Kidney epithelial cell (primary cell): Measurements from ENCODE around the gene IFNA5. TPM values are rescaled to one million over a fixed set of nuclear protein-coding genes. Genes with fewer than 3 reads are reported as not detected.
A peak's percentile ranks its signal among the peaks of the same experiment; 100 is the strongest.

Experiments used
- DNase-seq: peaks from one replicate; pipeline ENCODE4 v3.0.0-alpha.2; 2010; ENCODE audit warnings: low read depth
- H3K27me3 ChIP-seq: 2 replicates; pipeline ENCODE4 v1.6.0; 2011; ENCODE audit warnings: low read length; ENCODE audit not compliant: control insufficient read depth, insufficient read depth
- H3K36me3 ChIP-seq: 2 replicates; pipeline ENCODE4 v1.5.1; 2011; ENCODE audit warnings: low read length; ENCODE audit not compliant: control insufficient read depth, insufficient read depth
- H3K4me3 ChIP-seq: 2 replicates; pipeline ENCODE4 v1.5.1; 2011; ENCODE audit warnings: low read depth, mild to moderate bottlenecking, control low read depth, low read length
- total RNA-seq: library from RNA; depleted of rRNA; stranded (reverse); fragments of >200 nt; gene quantifications from 2 replicates; pipeline ENCODE4 v1.2.3, GENCODE V29; 2015
- TF ChIP-seq, protein P1 (sequence below): IDR thresholded peaks from 2 replicates; pipeline ENCODE4 v1.5.1; 2011; ENCODE audit warnings: mild to moderate bottlenecking, moderate library complexity, low read length, control low read depth, inconsistent platforms; ENCODE audit not compliant: insufficient read depth, poor library complexity, severe bottlenecking

Gene IFNA5
- total RNA-seq, 1 donor from 2014 or later, result not detected

DNA sequence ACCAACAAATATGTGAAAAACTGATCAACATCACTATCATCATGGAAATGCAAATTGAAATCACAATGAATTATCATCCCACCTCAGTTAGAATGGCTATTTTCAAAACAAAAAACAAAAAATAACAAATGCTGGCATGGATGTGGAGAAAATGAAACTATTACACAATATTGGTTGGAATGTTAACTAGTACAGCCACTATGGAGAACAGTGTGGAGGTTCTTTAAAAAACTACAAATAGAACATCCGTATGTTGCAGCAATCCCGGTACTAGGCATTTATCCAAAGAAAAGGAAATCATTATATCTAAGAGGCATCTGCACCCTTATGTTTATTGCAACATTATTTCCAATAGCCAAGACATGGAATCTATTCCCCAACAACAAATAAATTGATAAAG lies 9.0 kb upstream of the IFNA5 start:
- no peak for DNase-seq
- TF ChIP-seq, protein P1, sequence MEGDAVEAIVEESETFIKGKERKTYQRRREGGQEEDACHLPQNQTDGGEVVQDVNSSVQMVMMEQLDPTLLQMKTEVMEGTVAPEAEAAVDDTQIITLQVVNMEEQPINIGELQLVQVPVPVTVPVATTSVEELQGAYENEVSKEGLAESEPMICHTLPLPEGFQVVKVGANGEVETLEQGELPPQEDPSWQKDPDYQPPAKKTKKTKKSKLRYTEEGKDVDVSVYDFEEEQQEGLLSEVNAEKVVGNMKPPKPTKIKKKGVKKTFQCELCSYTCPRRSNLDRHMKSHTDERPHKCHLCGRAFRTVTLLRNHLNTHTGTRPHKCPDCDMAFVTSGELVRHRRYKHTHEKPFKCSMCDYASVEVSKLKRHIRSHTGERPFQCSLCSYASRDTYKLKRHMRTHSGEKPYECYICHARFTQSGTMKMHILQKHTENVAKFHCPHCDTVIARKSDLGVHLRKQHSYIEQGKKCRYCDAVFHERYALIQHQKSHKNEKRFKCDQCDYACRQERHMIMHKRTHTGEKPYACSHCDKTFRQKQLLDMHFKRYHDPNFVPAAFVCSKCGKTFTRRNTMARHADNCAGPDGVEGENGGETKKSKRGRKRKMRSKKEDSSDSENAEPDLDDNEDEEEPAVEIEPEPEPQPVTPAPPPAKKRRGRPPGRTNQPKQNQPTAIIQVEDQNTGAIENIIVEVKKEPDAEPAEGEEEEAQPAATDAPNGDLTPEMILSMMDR, result no peak
- no peaks in the 10 kb centered on the region for H3K36me3 ChIP-seq
- H3K27me3 ChIP-seq, result no peaks in the 10 kb centered on the region
- no peak overlapping the region for H3K4me3 ChIP-seq

DNA sequence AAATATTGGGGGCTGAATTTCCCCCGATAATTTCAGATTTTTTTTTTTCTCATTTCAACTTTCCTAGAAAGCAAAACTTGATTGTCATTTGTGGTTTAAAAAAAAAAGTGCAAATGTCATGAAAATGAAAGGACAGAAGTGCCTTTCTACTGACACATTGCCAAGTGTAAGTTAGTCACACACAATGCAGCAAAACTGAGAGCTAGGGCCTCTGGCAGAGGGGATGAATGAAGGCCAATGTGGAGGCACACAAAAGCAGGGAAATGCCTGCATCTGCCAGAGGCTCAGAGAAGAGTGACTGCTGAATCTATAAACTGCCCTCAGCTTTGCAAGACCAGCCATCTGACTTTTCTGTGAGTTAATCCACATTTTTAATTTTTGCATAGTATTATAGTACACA lies 6.8 kb upstream of the IFNA5 start:
- no peak for DNase-seq
- peaks cover 2% of the 10 kb centered on the region for H3K27me3 ChIP-seq
- no peaks in the 10 kb centered on the region for H3K36me3 ChIP-seq
- TF ChIP-seq, protein P1, result no peak
- H3K4me3 ChIP-seq, result no peak overlapping the region

DNA sequence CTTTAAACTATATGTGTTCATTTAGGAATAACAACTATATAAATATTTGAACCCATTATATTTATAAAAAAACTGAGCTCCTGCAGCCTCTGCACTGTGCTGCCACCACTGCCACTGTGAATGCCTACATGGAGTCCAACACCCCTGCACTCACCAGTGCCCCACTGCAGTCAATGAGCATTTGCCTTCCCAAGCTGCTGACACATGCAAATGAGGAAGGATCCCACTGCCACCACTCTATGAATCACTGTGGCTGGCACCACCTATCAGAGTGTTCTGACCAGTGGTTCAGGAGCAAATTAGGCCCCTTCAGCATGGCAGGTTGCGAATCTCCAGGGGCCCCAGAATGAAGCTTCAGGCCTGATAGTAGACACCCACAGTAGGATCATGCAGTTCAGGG lies 9.1 kb downstream of the IFNA5 start:
- Histone ChIP-seq H3K36me3 (no peaks in the 10 kb centered on the region), H3K4me3 (no peak overlapping the region), H3K27me3 (no peaks in the 10 kb centered on the region)
- TF ChIP-seq, protein P1, result no peak
- no peak for DNase-seq

DNA sequence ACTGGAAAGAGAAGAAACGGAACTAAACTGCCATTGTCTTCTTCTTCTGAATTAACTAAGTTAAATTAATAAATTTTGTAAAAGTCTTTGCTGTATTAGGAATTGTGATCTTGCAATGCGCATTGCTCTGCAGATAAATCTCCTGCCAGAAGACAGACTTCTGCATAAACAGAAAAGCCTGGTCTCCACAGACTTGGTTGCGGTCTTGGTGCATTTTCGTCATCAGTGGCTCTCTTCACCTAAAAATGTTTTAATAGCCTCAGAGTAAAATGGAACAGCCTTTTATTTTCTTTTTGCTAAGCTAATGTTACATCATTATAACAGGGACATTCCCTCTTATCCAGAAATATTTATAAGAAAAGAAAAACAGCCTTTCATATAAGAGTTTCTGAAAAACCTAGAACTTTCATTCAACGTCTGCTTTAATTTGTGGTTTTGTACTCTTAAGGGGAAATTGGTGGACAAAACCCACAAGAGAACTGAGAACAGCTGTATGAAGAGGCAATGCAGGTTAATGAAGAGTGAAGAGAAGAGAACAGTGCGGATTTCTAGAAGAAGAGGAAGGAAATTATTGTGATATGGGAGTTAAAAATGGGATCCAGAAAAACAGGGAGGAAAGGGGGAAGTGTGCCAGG lies 10.1 kb downstream of the IFNA5 start:
- TF ChIP-seq, protein P1, result no peak
- H3K36me3 ChIP-seq, result no peaks in the 10 kb centered on the region
- H3K4me3 ChIP-seq, result no peak overlapping the region
- no peaks in the 10 kb centered on the region for H3K27me3 ChIP-seq
- DNase-seq, result no peak

DNA sequence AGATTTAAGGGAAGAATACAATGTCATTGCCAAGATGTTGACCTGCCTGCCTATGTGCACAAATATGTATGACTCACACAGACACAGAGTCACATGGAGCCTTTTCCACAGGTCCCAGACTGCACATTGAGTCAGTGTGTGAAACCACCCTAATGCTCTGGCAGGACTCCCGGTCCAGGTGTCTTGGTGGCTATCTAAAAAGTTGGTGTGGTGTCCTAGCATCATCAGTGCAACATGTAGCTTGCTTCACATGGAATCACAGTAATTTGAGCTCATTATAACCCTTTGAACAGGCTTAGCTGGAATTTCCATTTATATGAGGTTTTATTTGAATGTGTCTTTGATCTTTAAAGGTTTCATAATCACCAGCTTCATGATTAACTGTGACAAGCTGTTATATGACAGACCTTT lies 10.7 kb downstream of the IFNA5 start:
- Histone ChIP-seq H3K36me3 (no peaks in the 10 kb centered on the region), H3K27me3 (no peaks in the 10 kb centered on the region), H3K4me3 (no peak overlapping the region)
- TF ChIP-seq, protein P1, result no peak
- peak; percentile 88 for DNase-seq

DNA sequence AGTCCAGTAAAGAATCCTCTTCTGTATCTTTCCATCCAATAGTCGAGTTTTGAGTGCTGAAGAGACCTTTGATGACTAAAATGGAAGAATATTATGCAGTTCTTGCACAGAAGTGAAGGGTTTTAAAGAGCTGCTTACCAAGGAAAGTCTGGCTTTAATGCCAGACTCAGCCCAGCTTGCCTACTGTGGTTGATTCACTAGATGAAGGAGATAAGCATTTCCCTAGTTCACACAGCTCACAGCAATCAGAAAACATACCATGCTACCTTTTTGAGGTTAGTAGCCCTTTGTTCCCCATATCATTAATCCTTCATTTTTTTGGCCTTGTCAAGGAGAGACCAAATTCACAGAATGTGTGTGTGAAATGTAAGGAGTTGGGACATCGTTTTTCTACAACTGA lies 15.3 kb downstream of the IFNA5 start:
- no peak overlapping the region for H3K4me3 ChIP-seq
- no peaks in the 10 kb centered on the region for H3K27me3 ChIP-seq
- H3K36me3 ChIP-seq, result no peaks in the 10 kb centered on the region
- TF ChIP-seq, protein P1, result no peak
- no peak for DNase-seq
